GM12875 (cell line): ENCODE measurements around the gene PLPP6.

Experiments used
- H3K4me3 ChIP-seq: one replicate; pipeline ENCODE4 v1.5.1; 2011; ENCODE audit warnings: low read depth, low read length, control low read depth
- CTCF ChIP-seq: IDR thresholded peaks from 2 replicates; pipeline ENCODE4 v1.5.1; 2011; ENCODE audit warnings: low read depth, mild to moderate bottlenecking, control low read depth, inconsistent platforms, low read length, moderate library complexity, borderline replicate concordance; ENCODE audit not compliant: insufficient read depth

The PLPP6 gene

GRCh38 chr9:4706971-4707622 lies 45.0 kb downstream of the PLPP6 start:
- TF ChIP-seq CTCF = no peak
- no peak overlapping the region for H3K4me3 ChIP-seq

GRCh38 chr9:4709380-4709779 lies 47.3 kb downstream of the PLPP6 start:
- TF ChIP-seq CTCF = no peak
- H3K4me3 ChIP-seq = no peak overlapping the region

- no peak overlapping the region for H3K4me3 ChIP-seq
- no peak for TF ChIP-seq CTCF
Observed at GRCh38 chr9:4713849-4714248, 51.8 kb downstream of the PLPP6 start.

GRCh38 chr9:4714266-4715016 lies 52.3 kb downstream of the PLPP6 start:
- TF ChIP-seq CTCF = no peak
- H3K4me3 ChIP-seq = no peak overlapping the region
